Activated T-helper 17 cell treated with anti-CD3 and anti-CD28 coated beads, Interleukin-2, amount 50 U/mL, for 72 hours (primary cell): ENCODE measurements around the gene SERINC2. TPM values are rescaled to one million over a fixed set of nuclear protein-coding genes. Genes with fewer than 3 reads are reported as not detected.
"Not testable (repeated sequence)": the region's sequence is repeated elsewhere in the genome, so short reads cannot be mapped to it uniquely, and the experiment has no call there.

ENCODE experiments used
- ATAC-seq: fragments of 150-1000 bp; cut with Tn5 transposase; replicated peaks from 2 replicates; pipeline ENCODE4 v1.10.0; 2021; ENCODE audit warnings: mild to moderate bottlenecking, moderate library complexity
- H3K27ac Mint-ChIP-seq: one replicate; pipeline ENCODE4 v1.8.0; 2022; ENCODE audit warnings: mixed read lengths
- H3K27me3 Mint-ChIP-seq: one replicate; pipeline ENCODE4 v1.8.0; 2022; ENCODE audit warnings: mixed read lengths
- H3K36me3 Mint-ChIP-seq: one replicate; pipeline ENCODE4 v1.8.0; 2022; ENCODE audit warnings: low read depth, mild to moderate bottlenecking, mixed read lengths
- H3K4me1 Mint-ChIP-seq: one replicate; pipeline ENCODE4 v1.8.0; 2022; ENCODE audit warnings: mixed read lengths
- H3K4me3 Mint-ChIP-seq: one replicate; pipeline ENCODE4 v1.8.0; 2022; ENCODE audit warnings: mild to moderate bottlenecking, mixed read lengths
- H3K9me3 Mint-ChIP-seq: one replicate; pipeline ENCODE4 v1.8.0; 2022; ENCODE audit warnings: mixed read lengths
- total RNA-seq, 2 donors: library from RNA; stranded (reverse); gene quantifications; one replicate each; pipeline ENCODE4 v1.2.3, GENCODE V29; 2022

The SERINC2 gene
- total RNA-seq, 2 donors from 2014 or later: 0.13 TPM; not detected in 1

GRCh38 chr1:31441558-31441957 is 28.5 kb downstream of the SERINC2 start:
- Mint-ChIP-seq H3K36me3 (no peaks in the 10 kb centered on the region), H3K4me3 (no peak overlapping the region), H3K4me1 (no peaks in the 10 kb centered on the region), H3K27ac (peak overlapping the region; percentile 15), H3K27me3 (peaks cover 4% of the 10 kb centered on the region), H3K9me3 (no peaks in the 10 kb centered on the region)
- no peak for ATAC-seq

- H3K4me3 Mint-ChIP-seq: no peak overlapping the region
- H3K27me3 Mint-ChIP-seq: peaks cover under 1% of the 10 kb centered on the region
- ATAC-seq: no peak
- no peaks in the 10 kb centered on the region for H3K36me3 Mint-ChIP-seq
- H3K4me1 Mint-ChIP-seq: no peaks in the 10 kb centered on the region
- peak overlapping the region; percentile 15 for H3K27ac Mint-ChIP-seq
- H3K9me3 Mint-ChIP-seq: no peaks in the 10 kb centered on the region
These were observed 29.1 kb downstream of the SERINC2 start for GRCh38 chr1:31441970-31442647.

- no peaks in the 10 kb centered on the region for H3K36me3 Mint-ChIP-seq
- H3K27me3 Mint-ChIP-seq: no peaks in the 10 kb centered on the region
- ATAC-seq: no peak
- H3K27ac Mint-ChIP-seq: no peak overlapping the region
- H3K4me1 Mint-ChIP-seq: no peaks in the 10 kb centered on the region
- H3K9me3 Mint-ChIP-seq: no peaks in the 10 kb centered on the region
- no peak overlapping the region for H3K4me3 Mint-ChIP-seq
These were observed 29.6 kb downstream of the SERINC2 start for GRCh38 chr1:31442648-31442994.

- Mint-ChIP-seq H3K4me3 (no peak overlapping the region), H3K4me1 (no peaks in the 10 kb centered on the region), H3K27ac (no peak overlapping the region), H3K27me3 (peaks cover 7% of the 10 kb centered on the region), H3K9me3 (no peaks in the 10 kb centered on the region), H3K36me3 (no peaks in the 10 kb centered on the region)
- no peak for ATAC-seq
These were observed 30.7 kb downstream of the SERINC2 start for GRCh38 chr1:31443673-31444072.

- no peak overlapping the region for H3K4me3 Mint-ChIP-seq
- H3K27ac Mint-ChIP-seq: no peak overlapping the region
- H3K36me3 Mint-ChIP-seq: no peaks in the 10 kb centered on the region
- peaks cover 8% of the 10 kb centered on the region for H3K27me3 Mint-ChIP-seq
- ATAC-seq: no peak
- H3K4me1 Mint-ChIP-seq: no peaks in the 10 kb centered on the region
- H3K9me3 Mint-ChIP-seq: no peaks in the 10 kb centered on the region
These were observed 31.9 kb downstream of the SERINC2 start for GRCh38 chr1:31444725-31445448.

- no peak for ATAC-seq
- H3K27me3 Mint-ChIP-seq: peaks cover 10% of the 10 kb centered on the region
- no peak overlapping the region for H3K4me3 Mint-ChIP-seq
- H3K4me1 Mint-ChIP-seq: no peaks in the 10 kb centered on the region
- H3K9me3 Mint-ChIP-seq: no peaks in the 10 kb centered on the region
- H3K36me3 Mint-ChIP-seq: no peaks in the 10 kb centered on the region
- H3K27ac Mint-ChIP-seq: no peak overlapping the region
These were observed 32.9 kb downstream of the SERINC2 start for GRCh38 chr1:31445951-31446350.

- Mint-ChIP-seq H3K4me3 (no peak overlapping the region), H3K36me3 (no peaks in the 10 kb centered on the region), H3K9me3 (no peaks in the 10 kb centered on the region), H3K27ac (no peak overlapping the region), H3K4me1 (no peaks in the 10 kb centered on the region), H3K27me3 (peaks cover 18% of the 10 kb centered on the region)
- no peak for ATAC-seq
These were observed 34.2 kb downstream of the SERINC2 start for GRCh38 chr1:31447210-31447609.

GRCh38 chr1:31453384-31454079 is 40.5 kb downstream of the SERINC2 start:
- no peak overlapping the region for H3K4me3 Mint-ChIP-seq
- ATAC-seq: no peak
- H3K27me3 Mint-ChIP-seq: peaks cover 38% of the 10 kb centered on the region
- H3K9me3 Mint-ChIP-seq: peaks cover 10% of the 10 kb centered on the region
- no peak overlapping the region for H3K27ac Mint-ChIP-seq
- H3K36me3 Mint-ChIP-seq: no peaks in the 10 kb centered on the region
- no peaks in the 10 kb centered on the region for H3K4me1 Mint-ChIP-seq

GRCh38 chr1:31458287-31458896 is 45.4 kb downstream of the SERINC2 start:
- Mint-ChIP-seq H3K4me1 (no peaks in the 10 kb centered on the region), H3K9me3 (peaks cover 12% of the 10 kb centered on the region), H3K4me3 (no peak overlapping the region), H3K36me3 (no peaks in the 10 kb centered on the region), H3K27me3 (peaks cover 49% of the 10 kb centered on the region), H3K27ac (no peak overlapping the region)
- ATAC-seq: no peak

- Mint-ChIP-seq H3K27ac (no peak overlapping the region), H3K27me3 (peaks cover 52% of the 10 kb centered on the region), H3K4me1 (no peaks in the 10 kb centered on the region), H3K9me3 (peaks cover 8% of the 10 kb centered on the region), H3K36me3 (no peaks in the 10 kb centered on the region), H3K4me3 (no peak overlapping the region)
- no peak for ATAC-seq
These were observed 47.0 kb downstream of the SERINC2 start for GRCh38 chr1:31460027-31460426.

GRCh38 chr1:31467005-31467674 is 54.1 kb downstream of the SERINC2 start:
- peaks cover 11% of the 10 kb centered on the region for H3K9me3 Mint-ChIP-seq
- peaks cover 41% of the 10 kb centered on the region for H3K27me3 Mint-ChIP-seq
- H3K27ac Mint-ChIP-seq: no peak overlapping the region
- ATAC-seq: no peak
- H3K4me1 Mint-ChIP-seq: no peaks in the 10 kb centered on the region
- H3K36me3 Mint-ChIP-seq: no peaks in the 10 kb centered on the region
- no peak overlapping the region for H3K4me3 Mint-ChIP-seq

GRCh38 chr1:31470794-31471315 is 57.8 kb downstream of the SERINC2 start:
- peaks cover 28% of the 10 kb centered on the region for H3K27me3 Mint-ChIP-seq
- H3K36me3 Mint-ChIP-seq: no peaks in the 10 kb centered on the region
- no peak overlapping the region for H3K27ac Mint-ChIP-seq
- H3K4me1 Mint-ChIP-seq: no peaks in the 10 kb centered on the region
- no peak overlapping the region for H3K4me3 Mint-ChIP-seq
- no peak for ATAC-seq
- peaks cover 11% of the 10 kb centered on the region for H3K9me3 Mint-ChIP-seq

GRCh38 chr1:31471452-31472313 is 58.7 kb downstream of the SERINC2 start:
- not testable (repeated sequence) for H3K4me1 Mint-ChIP-seq, H3K36me3 Mint-ChIP-seq, H3K27ac Mint-ChIP-seq, H3K4me3 Mint-ChIP-seq
- Mint-ChIP-seq H3K9me3 (peaks cover 10% of the 10 kb centered on the region), H3K27me3 (peaks cover 34% of the 10 kb centered on the region)
- peak; percentile 54 for ATAC-seq
